Breast epithelium (tissue), 4 donors: Measurements from ENCODE around the gene NANOS2. TPM values are rescaled to one million over a fixed set of nuclear protein-coding genes. Genes with fewer than 3 reads are reported as not detected.

Source experiments
- DNase-seq, 2 donors: peaks; one replicate each; pipeline ENCODE4 v3.0.0-alpha.2; 2019; ENCODE audit warnings: low spot score in 2 of 2
- H3K27ac ChIP-seq, 2 donors: fragments of 200-600 bp; sonication (generic) in 1 of 2; one replicate each; pipeline ENCODE4 v1.5.1; 2016 to 2019; ENCODE audit warnings: mild to moderate bottlenecking in 1 of 2
- H3K27me3 ChIP-seq, 2 donors: fragments of 200-600 bp; sonication (generic) in 1 of 2; one replicate each; pipeline versions ENCODE4 v1.5.1 to v1.6.0; 2017 to 2019; ENCODE audit warnings: control low read depth in 1 of 2, mild to moderate bottlenecking in 1 of 2
- H3K36me3 ChIP-seq: fragments of 200-600 bp; one replicate; pipeline ENCODE4 v1.5.1; 2019
- H3K4me1 ChIP-seq, 2 donors: fragments of 200-600 bp; sonication (generic); one replicate each; pipeline ENCODE4 v1.5.1; 2016 to 2019; ENCODE audit warnings: control low read depth in 1 of 2
- H3K4me3 ChIP-seq, 3 donors: fragments of 200-600 bp; sonication (generic); 1 replicate in 2 of 3; 2 replicates in 1 of 3; pipeline ENCODE4 v1.5.1; 2016 to 2019; ENCODE audit warnings: mild to moderate bottlenecking in 3 of 3, moderate library complexity in 2 of 3
- H3K9me3 ChIP-seq, 2 donors: fragments of 200-600 bp; sonication (generic) in 1 of 2; one replicate each; pipeline ENCODE4 v1.5.1; 2016 to 2019; ENCODE audit warnings: control low read depth in 1 of 2
- CTCF ChIP-seq, 3 donors: fragments of 450-650 bp; IDR thresholded peaks; one replicate each; pipeline ENCODE4 v1.5.1; 2016 to 2017; ENCODE audit warnings: antibody characterized with exemption in 3 of 3, mild to moderate bottlenecking in 3 of 3, moderate library complexity in 3 of 3
- POLR2A ChIP-seq: fragments of 450-650 bp; IDR thresholded peaks from one replicate; pipeline ENCODE4 v1.6.1; 2016; ENCODE audit warnings: antibody characterized with exemption, mild to moderate bottlenecking, moderate library complexity
- POLR2AphosphoS5 ChIP-seq, 3 donors: sonication (generic); formaldehyde crosslinking; IDR thresholded peaks; one replicate each; pipeline ENCODE4 v1.6.1; 2017; ENCODE audit warnings: antibody characterized with exemption in 3 of 3
- intact Hi-C: fragments of 100-400 bp; cut with DNase I; formaldehyde crosslinking; loops from one replicate; pipeline ENCODE4 v1.15.1; 2023; ENCODE audit warnings: low total_unique reads
- total RNA-seq, 3 donors: library from RNA; depleted of rRNA; stranded (reverse); fragments of >200 nt; gene quantifications; one replicate each; pipeline ENCODE4 v1.1.0, GENCODE V29; 2016

Gene NANOS2
- total RNA-seq, 3 donors from 2014 or later: not detected

- intact Hi-C loops: no loop called here
- TF ChIP-seq POLR2A (no peak), POLR2AphosphoS5 (IDR thresholded peaks at IDR 0.05) (peak in 2 of 3 donors; percentile 66 to 85), CTCF (IDR thresholded peaks at IDR 0.05) (no peak)
Observed at GRCh38 chr19:45885556-45886426, 28.8 kb downstream of the NANOS2 start, which contains the start of gene IRF2BP1. Gene IRF2BP1, minus strand, starts transcription at chr19:45886141. Its CDS starts 367 bp downstream, at chr19:45885774.

GRCh38 chr19:45884682-45885555 is 29.7 kb downstream of the NANOS2 start:
- Histone ChIP-seq H3K27ac (peak overlapping the region; percentile 91 to 92), H3K27me3 (peaks cover 0 to 2% of the 10 kb centered on the region in 2 donors), H3K4me3 (peak overlapping the region; percentile 80 to 86 (median 84)), H3K36me3 (no peaks in the 10 kb centered on the region), H3K9me3 (no peaks in the 10 kb centered on the region), H3K4me1 (peaks cover 16 to 22% of the 10 kb centered on the region in 2 donors)
- DNase-seq: peak in 1 of 2 donors; percentile 46
- intact Hi-C loops: no loop called here
- TF ChIP-seq POLR2AphosphoS5 (IDR thresholded peaks at IDR 0.05): no peak
- TF ChIP-seq POLR2A: no peak
- no peak for TF ChIP-seq CTCF (IDR thresholded peaks at IDR 0.05)

More at GRCh38 chr19:45885556-45886426, 28.8 kb downstream of the NANOS2 start, which contains the start of gene IRF2BP1:
- peak within 1 kb of the TSS; percentile 80 to 86 (median 84) for H3K4me3 ChIP-seq
- H3K27me3 ChIP-seq: peaks cover 0 to 2% of the 10 kb centered on the region in 2 donors
- no peaks in the 10 kb centered on the region for H3K9me3 ChIP-seq
- H3K4me1 ChIP-seq: peaks cover 16 to 22% of the 10 kb centered on the region in 2 donors
- H3K27ac ChIP-seq: peak within 1 kb of the TSS; percentile 91 to 92
- peak; percentile 91 to 93 for DNase-seq
- H3K36me3 ChIP-seq: no peaks in the 10 kb centered on the region

- no peak for DNase-seq
- H3K4me1 ChIP-seq: peaks cover 16 to 22% of the 10 kb centered on the region in 2 donors
Observed at GRCh38 chr19:45883881-45884681, 30.5 kb downstream of the NANOS2 start.

GRCh38 chr19:45883586-45883880 is 31.0 kb downstream of the NANOS2 start:
- Histone ChIP-seq H3K4me3 (peak overlapping the region in 2 of 3 donors; percentile 80 to 86), H3K9me3 (no peaks in the 10 kb centered on the region), H3K27me3 (peaks cover 0 to 2% of the 10 kb centered on the region in 2 donors), H3K4me1 (peaks cover 16 to 23% of the 10 kb centered on the region in 2 donors), H3K27ac (peak overlapping the region; percentile 61 to 92), H3K36me3 (no peaks in the 10 kb centered on the region)
- intact Hi-C loops: no loop called here
- TF ChIP-seq POLR2AphosphoS5 (IDR thresholded peaks at IDR 0.05): no peak
- no peak for TF ChIP-seq POLR2A
- no peak for TF ChIP-seq CTCF (IDR thresholded peaks at IDR 0.05)
- no peak for DNase-seq

More at GRCh38 chr19:45883881-45884681, 30.5 kb downstream of the NANOS2 start:
- Histone ChIP-seq H3K9me3 (no peaks in the 10 kb centered on the region), H3K27me3 (peaks cover 0 to 2% of the 10 kb centered on the region in 2 donors), H3K4me3 (peak overlapping the region in 2 of 3 donors; percentile 80 to 86), H3K36me3 (no peaks in the 10 kb centered on the region), H3K27ac (peak overlapping the region; percentile 91 to 92)
- TF ChIP-seq CTCF (IDR thresholded peaks at IDR 0.05) (no peak), POLR2A (no peak), POLR2AphosphoS5 (IDR thresholded peaks at IDR 0.05) (no peak)
- intact Hi-C loops: no loop called here
